ENCODE results near the gene MAG.

MAG gene

GRCh38 chr19:35291916-35292315 is at the start of gene MAG:
Gene MAG, plus strand, starts transcription at chr19:35292161. Its CDS starts 3,248 bp downstream, at chr19:35295409.
- no peak within 1 kb of the TSS for H3K27ac ChIP-seq (ENCODE audit: low read length)
- H3K27me3 ChIP-seq (ENCODE audit: control insufficient read depth, insufficient read depth, low read length) = no peaks in the 10 kb centered on the region
- no CpG with 5 or more reads among the region's 12 CpGs for WGBS (ENCODE audit: insufficient coverage, insufficient read length)
- H3K4me3 ChIP-seq (ENCODE audit: low read length) = no peak within 1 kb of the TSS
- H3K9me3 ChIP-seq (ENCODE audit: control insufficient read depth, insufficient read depth, low read length) = no peaks in the 10 kb centered on the region
- peaks cover 2% of the 10 kb centered on the region; the same call in 1 of the 2 replicates for H3K4me1 ChIP-seq (ENCODE audit: control insufficient read depth, insufficient read depth, low read length)
- no peaks in the 10 kb centered on the region for H3K36me3 ChIP-seq (ENCODE audit: control insufficient read depth, insufficient read depth, low read length)
- no peak for DNase-seq (ENCODE audit: low read depth, low spot score)

DNA sequence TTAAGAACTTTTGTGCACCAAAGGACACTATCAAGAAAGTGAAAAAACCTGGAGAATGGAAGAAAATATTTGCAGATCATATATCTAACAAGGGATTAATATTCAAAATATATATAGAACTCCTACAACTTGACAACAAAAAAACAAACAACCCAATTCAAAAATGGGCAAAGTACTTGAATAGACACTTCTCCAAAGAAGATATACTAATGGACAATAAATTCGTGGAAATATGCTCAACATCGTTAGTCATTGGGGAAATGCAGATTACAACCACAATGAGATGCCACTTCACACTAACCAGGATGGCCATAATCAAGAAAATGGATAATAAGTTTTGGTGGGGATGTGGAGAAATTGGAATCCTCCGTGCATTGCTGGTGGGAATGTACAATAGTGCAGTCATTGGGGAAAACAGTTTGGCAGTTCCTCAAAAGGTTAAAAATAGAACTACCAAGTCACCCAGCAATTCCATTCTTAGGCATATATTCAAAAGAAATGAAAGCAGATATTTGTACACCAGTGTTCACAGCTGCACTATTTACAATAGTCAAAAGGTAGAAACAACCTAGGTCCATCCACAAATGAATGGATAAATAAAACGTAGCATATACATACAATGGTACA is 45.4 kb upstream of the MAG start:
- WGBS (ENCODE audit: insufficient coverage, insufficient read length) = no CpG with 5 or more reads among the region's 4 CpGs
- H3K4me1 ChIP-seq (ENCODE audit: control insufficient read depth, insufficient read depth, low read length) = peaks cover 7% of the 10 kb centered on the region
- no peak overlapping the region for H3K4me3 ChIP-seq (ENCODE audit: low read length)
- peaks cover 7% of the 10 kb centered on the region; the same call in 1 of the 2 replicates for H3K36me3 ChIP-seq (ENCODE audit: control insufficient read depth, insufficient read depth, low read length)
- H3K9me3 ChIP-seq (ENCODE audit: control insufficient read depth, insufficient read depth, low read length) = no peaks in the 10 kb centered on the region
- H3K27ac ChIP-seq (ENCODE audit: low read length) = no peak overlapping the region
- no peaks in the 10 kb centered on the region for H3K27me3 ChIP-seq (ENCODE audit: control insufficient read depth, insufficient read depth, low read length)
- no peak for DNase-seq (ENCODE audit: low read depth, low spot score)

- WGBS (ENCODE audit: insufficient coverage, insufficient read length) = no CpG with 5 or more reads among the region's 42 CpGs
- H3K27ac ChIP-seq (ENCODE audit: low read length) = no peak overlapping the region
- no peaks in the 10 kb centered on the region for H3K9me3 ChIP-seq (ENCODE audit: control insufficient read depth, insufficient read depth, low read length)
- H3K36me3 ChIP-seq (ENCODE audit: control insufficient read depth, insufficient read depth, low read length) = peaks cover 7% of the 10 kb centered on the region; the same call in 1 of the 2 replicates
- H3K4me1 ChIP-seq (ENCODE audit: control insufficient read depth, insufficient read depth, low read length) = peaks cover 7% of the 10 kb centered on the region
- H3K27me3 ChIP-seq (ENCODE audit: control insufficient read depth, insufficient read depth, low read length) = no peaks in the 10 kb centered on the region
- peak overlapping the region; percentile 98; the same call in 1 of the 2 replicates for H3K4me3 ChIP-seq (ENCODE audit: low read length)
- no peak for DNase-seq (ENCODE audit: low read depth, low spot score)
Measured at GRCh38 chr19:35247526-35248309, 44.2 kb upstream of the MAG start.

DNA sequence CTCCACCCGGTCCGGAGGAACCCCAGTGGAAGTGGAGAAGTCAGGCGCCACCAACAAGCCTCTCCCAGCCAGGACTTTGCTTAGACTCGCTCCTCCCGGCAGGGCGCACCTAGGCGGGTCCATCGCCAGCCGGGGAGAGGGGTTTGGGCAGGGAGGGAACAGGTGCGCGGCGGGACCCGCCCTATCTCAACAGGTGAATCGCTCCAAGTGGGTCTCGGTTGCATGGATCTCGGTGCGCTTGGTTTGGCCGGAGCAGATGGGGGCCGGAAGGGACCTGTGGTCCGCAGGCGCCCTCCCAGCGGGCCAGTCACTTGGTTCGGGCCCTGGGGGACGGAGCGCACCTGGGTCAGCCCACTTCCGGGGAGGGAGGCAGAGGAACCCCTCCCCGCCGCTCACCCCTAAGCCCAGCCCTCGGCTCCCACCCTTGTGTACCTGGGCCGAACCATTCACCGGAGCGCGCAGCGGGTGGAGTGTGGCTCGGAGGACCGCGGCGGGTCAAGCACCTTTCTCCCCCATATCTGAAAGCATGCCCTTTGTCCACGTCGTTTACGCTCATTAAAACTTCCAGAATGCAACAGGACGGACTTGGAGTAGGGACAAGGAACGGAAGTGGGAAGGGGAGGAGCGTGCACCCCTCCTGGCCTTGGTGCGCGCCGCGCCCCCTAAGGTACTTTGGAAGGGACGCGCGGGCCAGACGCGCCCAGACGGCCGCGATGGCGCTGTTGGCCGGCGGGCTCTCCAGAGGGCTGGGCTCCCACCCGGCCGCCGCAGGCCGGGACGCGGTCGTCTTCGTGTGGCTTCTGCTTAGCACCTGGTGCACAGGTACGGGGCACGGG is 43.4 kb upstream of the MAG start, which contains the start of gene LSR:
LSR (plus strand) TSS at position 693 of the 836 bp plus-strand sequence; CDS start at position 714, 21 bp downstream.
- no peaks in the 10 kb centered on the region for H3K27me3 ChIP-seq (ENCODE audit: control insufficient read depth, insufficient read depth, low read length)
- H3K4me3 ChIP-seq (ENCODE audit: low read length) = peak within 1 kb of the TSS; percentile 98
- H3K36me3 ChIP-seq (ENCODE audit: control insufficient read depth, insufficient read depth, low read length) = peaks cover 7% of the 10 kb centered on the region; the same call in 1 of the 2 replicates
- DNase-seq (ENCODE audit: low read depth, low spot score) = no peak
- no peaks in the 10 kb centered on the region for H3K9me3 ChIP-seq (ENCODE audit: control insufficient read depth, insufficient read depth, low read length)
- H3K27ac ChIP-seq (ENCODE audit: low read length) = no peak within 1 kb of the TSS
- H3K4me1 ChIP-seq (ENCODE audit: control insufficient read depth, insufficient read depth, low read length) = peaks cover 8% of the 10 kb centered on the region
- WGBS (ENCODE audit: insufficient coverage, insufficient read length) = no CpG with 5 or more reads among the region's 69 CpGs

- Histone ChIP-seq H3K36me3 (ENCODE audit: control insufficient read depth, insufficient read depth, low read length) (peaks cover 8% of the 10 kb centered on the region), H3K9me3 (ENCODE audit: control insufficient read depth, insufficient read depth, low read length) (no peaks in the 10 kb centered on the region), H3K4me1 (ENCODE audit: control insufficient read depth, insufficient read depth, low read length) (peaks cover 8% of the 10 kb centered on the region), H3K27me3 (ENCODE audit: control insufficient read depth, insufficient read depth, low read length) (no peaks in the 10 kb centered on the region), H3K4me3 (ENCODE audit: low read length) (peak overlapping the region; percentile 98), H3K27ac (ENCODE audit: low read length) (no peak overlapping the region)
- WGBS (ENCODE audit: insufficient coverage, insufficient read length) = no CpG with 5 or more reads among the region's 39 CpGs
- DNase-seq (ENCODE audit: low read depth, low spot score) = no peak
Measured at GRCh38 chr19:35249146-35249847, 42.7 kb upstream of the MAG start.

- Histone ChIP-seq H3K4me1 (ENCODE audit: control insufficient read depth, insufficient read depth, low read length) (peaks cover 8% of the 10 kb centered on the region), H3K27me3 (ENCODE audit: control insufficient read depth, insufficient read depth, low read length) (no peaks in the 10 kb centered on the region), H3K36me3 (ENCODE audit: control insufficient read depth, insufficient read depth, low read length) (peaks cover 14% of the 10 kb centered on the region), H3K4me3 (ENCODE audit: low read length) (peak overlapping the region; percentile 98; the same call in 1 of the 2 replicates), H3K9me3 (ENCODE audit: control insufficient read depth, insufficient read depth, low read length) (no peaks in the 10 kb centered on the region), H3K27ac (ENCODE audit: low read length) (no peak overlapping the region)
- DNase-seq (ENCODE audit: low read depth, low spot score) = no peak
- WGBS (ENCODE audit: insufficient coverage, insufficient read length) = no CpG with 5 or more reads among the region's 34 CpGs
Measured at GRCh38 chr19:35249848-35250711, 41.9 kb upstream of the MAG start.

GRCh38 chr19:35251456-35251855 is 40.5 kb upstream of the MAG start:
- Histone ChIP-seq H3K36me3 (ENCODE audit: control insufficient read depth, insufficient read depth, low read length) (peaks cover 16% of the 10 kb centered on the region), H3K27me3 (ENCODE audit: control insufficient read depth, insufficient read depth, low read length) (no peaks in the 10 kb centered on the region), H3K4me3 (ENCODE audit: low read length) (no peak overlapping the region), H3K4me1 (ENCODE audit: control insufficient read depth, insufficient read depth, low read length) (peaks cover 8% of the 10 kb centered on the region), H3K27ac (ENCODE audit: low read length) (no peak overlapping the region), H3K9me3 (ENCODE audit: control insufficient read depth, insufficient read depth, low read length) (no peaks in the 10 kb centered on the region)
- no CpG with 5 or more reads among the region's 2 CpGs for WGBS (ENCODE audit: insufficient coverage, insufficient read length)
- DNase-seq (ENCODE audit: low read depth, low spot score) = no peak

DNA sequence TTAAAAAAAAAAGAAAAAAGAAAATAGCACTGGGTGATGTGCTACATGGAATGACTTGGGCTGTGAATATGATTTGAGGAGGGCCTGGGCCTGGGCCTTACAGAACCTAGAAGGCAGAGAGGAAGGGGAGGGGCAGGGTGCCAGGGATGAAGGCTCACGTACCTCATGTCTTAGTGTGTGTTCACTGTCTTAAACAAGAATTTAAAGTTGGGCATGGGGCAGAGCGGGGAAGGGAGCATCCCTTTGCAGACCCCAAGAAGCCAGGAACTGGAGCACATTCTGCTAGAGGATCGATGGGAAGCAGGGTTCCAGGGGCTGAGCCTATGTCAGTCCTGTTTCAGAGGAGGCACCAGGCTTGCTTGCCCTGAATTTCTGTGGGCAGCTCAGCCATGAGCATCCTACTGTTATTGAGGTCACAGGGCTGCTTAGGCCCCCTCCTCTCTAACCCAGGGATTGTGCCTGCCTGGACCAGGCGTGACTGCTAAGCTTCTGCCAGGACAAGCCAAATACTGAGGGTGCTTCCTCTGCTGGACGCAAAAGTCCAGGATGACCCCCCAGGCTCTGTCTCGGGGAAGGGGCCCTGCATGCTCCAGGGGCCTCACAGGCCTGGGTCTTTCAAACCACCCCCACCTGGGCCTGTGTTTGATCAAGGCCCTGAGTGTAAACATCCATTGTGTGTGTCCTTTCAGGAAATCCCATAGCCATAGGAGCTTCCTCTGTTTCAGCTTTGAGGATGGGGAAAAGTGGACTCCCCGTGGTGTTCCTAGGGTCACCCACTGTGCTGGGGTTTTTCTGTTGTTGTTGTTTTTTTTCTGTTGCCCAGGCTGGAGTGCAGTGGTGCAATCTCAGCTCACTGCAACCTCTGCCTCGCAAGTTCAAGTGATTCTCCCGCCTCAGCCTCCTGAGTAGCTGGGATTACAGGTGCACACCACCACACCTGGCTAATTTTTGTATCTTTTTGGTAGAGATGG is 38.4 kb upstream of the MAG start:
- no peaks in the 10 kb centered on the region for H3K9me3 ChIP-seq (ENCODE audit: control insufficient read depth, insufficient read depth, low read length)
- H3K4me3 ChIP-seq (ENCODE audit: low read length) = no peak overlapping the region
- no peaks in the 10 kb centered on the region for H3K27me3 ChIP-seq (ENCODE audit: control insufficient read depth, insufficient read depth, low read length)
- DNase-seq (ENCODE audit: low read depth, low spot score) = no peak
- H3K4me1 ChIP-seq (ENCODE audit: control insufficient read depth, insufficient read depth, low read length) = peaks cover 8% of the 10 kb centered on the region
- no CpG with 5 or more reads among the region's 9 CpGs for WGBS (ENCODE audit: insufficient coverage, insufficient read length)
- peaks cover 16% of the 10 kb centered on the region for H3K36me3 ChIP-seq (ENCODE audit: control insufficient read depth, insufficient read depth, low read length)
- H3K27ac ChIP-seq (ENCODE audit: low read length) = no peak overlapping the region
